OCI-M1 (cell line): ENCODE data around the gene SOX8.
"Not testable (repeated sequence)": the region's sequence is repeated elsewhere in the genome, so short reads cannot be mapped to it uniquely, and the experiment has no call there.

Experiments used
- DNase-seq: peaks from one replicate; lab custom pipeline; 2025; lab: John Stamatoyannopoulos, UW

SOX8 gene

GRCh38 chr16:1009358-1010150 lies 28.0 kb downstream of the SOX8 start:
- DNase-seq: no peak

DNA sequence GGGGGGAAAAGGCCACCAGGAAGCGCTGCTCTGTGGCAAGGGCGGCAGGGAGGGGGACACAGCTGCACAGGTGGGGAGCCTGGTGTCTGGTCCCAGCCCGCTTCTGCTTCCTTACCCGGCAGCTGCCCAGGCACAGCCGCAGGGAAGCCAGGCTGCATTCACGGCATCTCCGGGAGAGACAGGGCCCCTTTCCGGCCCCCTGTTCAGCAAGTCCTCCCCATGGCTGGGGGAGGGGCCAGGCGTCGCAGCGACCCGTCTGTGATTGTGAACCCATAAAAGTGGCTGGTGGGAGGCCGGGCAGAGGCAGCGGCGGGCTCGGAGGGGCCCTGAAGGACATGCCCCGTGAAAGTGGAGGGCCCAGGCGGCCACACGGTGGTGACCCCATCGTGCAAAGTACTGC lies 28.7 kb downstream of the SOX8 start:
- DNase-seq: no peak

DNA sequence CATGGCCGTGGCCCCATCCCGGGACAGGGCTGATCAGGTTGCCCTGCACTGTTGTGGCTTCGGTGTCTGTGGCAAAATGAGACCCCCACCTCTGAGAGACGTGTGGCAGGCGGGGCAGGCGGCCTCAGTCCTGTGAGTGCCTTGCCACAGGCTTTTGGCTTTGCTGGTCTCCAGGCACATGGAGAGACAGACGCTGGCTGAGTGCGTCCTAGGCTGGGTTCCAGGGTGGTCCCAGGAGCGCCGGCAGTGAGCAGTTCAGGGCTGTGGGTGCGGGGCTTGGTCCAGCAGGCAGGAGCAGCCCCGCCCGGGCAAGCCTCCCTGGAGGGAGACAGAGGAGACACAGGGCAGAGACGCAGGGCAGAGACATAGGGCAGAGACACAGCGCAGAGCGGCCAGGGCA lies 29.2 kb downstream of the SOX8 start:
- no peak for DNase-seq

DNA sequence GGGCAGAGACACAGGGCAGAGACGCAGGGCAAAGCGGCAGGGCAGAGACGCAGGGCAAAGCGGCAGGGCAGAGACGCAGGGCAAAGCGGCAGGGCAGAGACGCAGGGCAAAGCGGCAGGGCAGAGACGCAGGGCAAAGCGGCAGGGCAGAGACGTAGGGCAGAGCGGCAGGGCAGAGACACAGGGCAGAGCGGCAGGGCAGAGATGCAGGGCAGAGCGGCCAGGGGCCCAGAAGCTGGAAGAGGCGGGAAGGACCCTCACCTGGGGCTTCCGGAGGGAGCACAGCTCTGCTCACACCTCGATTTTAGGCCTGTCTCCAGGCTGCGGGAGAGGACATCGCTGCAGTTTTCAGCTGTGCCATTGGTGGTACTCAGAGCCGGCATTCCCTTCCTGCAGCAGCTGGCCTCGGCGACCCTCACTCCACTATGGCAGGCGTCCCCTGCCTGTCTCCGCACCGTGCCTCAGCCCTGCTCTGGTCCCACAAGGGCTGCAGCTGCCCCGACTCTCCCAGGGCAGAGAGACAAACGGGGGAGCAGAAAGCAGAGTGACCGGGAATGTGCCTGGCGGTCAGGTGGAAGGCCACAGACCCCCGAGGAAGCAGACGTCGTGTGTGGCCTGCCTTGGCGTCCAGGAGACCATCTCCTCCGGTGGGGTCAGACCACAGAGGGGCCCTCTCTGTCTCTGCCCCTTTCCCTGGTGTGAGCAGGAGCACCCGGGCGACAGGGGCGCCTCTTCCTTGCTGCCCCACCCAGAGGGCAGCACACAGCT lies 29.9 kb downstream of the SOX8 start:
- DNase-seq: no peak

GRCh38 chr16:1012135-1012534 lies 30.6 kb downstream of the SOX8 start:
- no peak for DNase-seq

- no peak for DNase-seq
Measured at GRCh38 chr16:1012722-1013592, 31.4 kb downstream of the SOX8 start.

DNA sequence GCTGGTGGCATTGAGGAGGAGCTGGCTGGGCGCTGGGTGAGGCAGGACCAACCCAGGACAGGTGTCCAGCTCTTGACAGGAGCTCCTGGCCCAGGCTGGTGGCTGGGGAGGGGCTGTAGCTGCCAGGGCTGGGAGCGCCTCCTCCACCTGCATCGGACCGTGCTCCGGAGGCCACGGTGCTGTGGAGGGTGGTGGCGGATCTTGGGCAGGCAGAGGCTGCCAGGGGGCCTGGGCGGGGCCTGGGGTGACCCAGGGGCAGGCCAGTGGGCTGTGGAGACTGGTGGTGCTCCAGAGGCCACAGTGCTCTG lies 32.0 kb downstream of the SOX8 start:
- DNase-seq: no peak

DNA sequence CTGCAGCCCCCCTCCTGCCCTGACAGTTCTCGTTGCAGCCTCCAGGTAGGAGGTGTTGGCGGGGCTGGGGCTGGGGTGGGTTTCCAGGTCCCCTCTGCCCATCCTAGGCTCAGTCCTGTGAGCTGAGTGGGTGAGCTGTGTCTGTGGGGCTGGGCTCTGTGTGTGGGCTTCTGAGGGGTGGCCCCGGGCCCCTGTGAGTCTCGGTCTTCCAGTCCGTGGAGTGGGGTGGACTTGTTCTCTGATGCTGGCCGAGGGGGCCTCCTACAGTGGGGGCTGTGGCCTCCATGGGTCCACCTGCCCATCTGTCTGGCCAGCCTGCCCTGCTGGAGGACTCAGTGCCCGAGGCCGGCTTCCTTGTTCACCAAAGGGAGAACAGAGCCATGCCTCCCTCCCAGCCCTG lies 32.7 kb downstream of the SOX8 start:
- DNase-seq: no peak

- DNase-seq: no peak
Measured at GRCh38 chr16:1014771-1015495, 33.4 kb downstream of the SOX8 start.

DNA sequence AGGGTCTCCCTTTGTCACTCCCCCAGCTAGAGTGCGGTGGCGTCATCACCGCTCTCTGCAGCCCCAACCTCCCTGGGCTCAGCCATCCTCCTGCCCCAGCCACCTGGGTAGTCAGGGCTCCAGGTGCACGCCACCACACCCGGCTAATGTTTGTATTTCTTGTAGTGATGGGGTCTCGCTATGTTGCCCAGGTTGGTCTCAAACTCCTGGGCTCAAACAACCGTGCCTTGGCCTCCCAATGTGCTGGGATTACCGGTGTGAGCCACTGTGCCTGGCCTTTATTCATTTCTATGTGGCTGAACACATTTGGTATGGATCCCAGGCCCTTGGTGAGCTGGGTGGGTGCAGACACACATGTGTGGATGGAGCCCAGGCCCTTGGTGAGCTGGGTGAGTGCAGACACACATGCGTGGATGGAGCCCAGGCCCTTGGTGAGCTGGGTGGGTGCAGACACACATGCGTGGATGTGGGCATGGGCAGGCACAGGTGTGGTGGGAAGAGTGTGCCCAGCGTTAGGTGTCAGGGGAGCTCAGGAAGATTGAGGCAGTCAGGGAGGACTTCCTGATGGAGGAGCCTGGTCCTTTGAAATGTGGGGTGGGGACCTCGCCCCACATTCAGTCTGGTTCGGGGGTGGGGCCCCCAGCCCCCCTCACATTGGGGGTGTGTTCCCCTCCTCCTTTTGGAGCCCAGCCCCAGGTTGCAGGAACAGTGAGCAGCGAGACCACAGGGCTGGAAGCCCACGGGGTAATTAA lies 37.1 kb downstream of the SOX8 start:
- DNase-seq: no peak

DNA sequence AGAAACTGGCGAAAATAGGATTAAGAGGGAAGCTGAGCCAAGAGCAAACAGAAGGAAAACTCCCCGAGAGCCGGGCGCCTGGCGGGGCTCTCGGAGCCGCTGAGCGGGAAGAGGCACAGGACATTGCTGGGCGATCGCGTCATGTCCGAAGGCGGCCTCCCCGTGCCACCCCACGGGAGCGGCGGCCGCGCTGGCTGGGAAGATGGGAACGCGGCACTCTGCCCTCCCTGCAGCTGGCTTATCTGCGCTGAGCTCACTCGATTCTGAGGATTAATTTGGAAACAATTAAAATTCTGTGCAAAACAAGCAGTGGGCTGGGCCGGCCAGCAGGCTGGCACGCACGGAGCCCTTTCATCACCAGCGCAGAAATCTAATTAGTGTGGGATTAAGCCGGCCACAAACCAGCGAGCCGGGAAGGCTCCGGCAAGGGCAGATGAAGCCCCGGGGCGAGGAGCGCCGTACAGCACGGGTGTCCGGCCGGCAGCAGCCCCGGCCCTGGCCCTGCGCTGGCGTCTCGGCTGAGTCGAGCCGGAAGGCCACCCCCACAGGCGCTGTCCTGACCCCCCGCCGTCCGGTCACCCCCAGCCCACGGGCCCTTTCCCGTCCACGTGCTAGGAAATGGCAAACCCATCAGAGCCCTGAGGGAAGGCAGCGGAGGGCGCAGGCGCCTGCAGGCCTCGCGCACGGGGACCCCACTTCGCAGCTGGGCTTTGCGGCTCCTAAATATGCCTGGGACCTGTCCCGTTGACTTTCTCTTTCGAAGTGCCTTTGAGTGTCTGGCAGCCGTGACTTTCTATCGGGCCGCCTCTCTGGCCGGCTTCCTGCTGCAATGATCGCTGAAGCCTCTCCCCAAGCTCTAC lies 37.9 kb downstream of the SOX8 start:
- no peak for DNase-seq

GRCh38 chr16:1020091-1020399 lies 38.5 kb downstream of the SOX8 start:
- DNase-seq: no peak

DNA sequence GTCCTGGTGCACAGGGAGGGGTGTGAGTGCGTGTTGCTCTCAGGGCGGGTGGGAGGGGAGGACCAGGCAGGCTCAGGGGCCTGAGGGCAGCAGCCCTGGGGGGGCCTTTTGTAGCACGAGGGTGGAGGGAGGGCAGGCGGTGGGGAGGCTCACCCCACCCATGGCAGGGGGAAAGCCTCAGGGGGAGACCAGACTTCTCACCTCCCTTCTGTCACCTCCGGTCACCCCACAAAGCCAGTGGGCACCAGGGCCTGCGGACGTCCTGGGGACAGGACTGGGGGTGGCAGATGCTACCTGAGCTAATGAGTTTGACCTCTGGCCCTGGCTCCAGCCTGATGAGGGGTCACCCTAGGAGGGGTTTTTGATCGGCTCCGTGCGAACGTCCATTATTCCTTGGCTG lies 39.0 kb downstream of the SOX8 start:
- no peak for DNase-seq

- DNase-seq: no peak
Measured at GRCh38 chr16:1021553-1022160, 40.1 kb downstream of the SOX8 start.

DNA sequence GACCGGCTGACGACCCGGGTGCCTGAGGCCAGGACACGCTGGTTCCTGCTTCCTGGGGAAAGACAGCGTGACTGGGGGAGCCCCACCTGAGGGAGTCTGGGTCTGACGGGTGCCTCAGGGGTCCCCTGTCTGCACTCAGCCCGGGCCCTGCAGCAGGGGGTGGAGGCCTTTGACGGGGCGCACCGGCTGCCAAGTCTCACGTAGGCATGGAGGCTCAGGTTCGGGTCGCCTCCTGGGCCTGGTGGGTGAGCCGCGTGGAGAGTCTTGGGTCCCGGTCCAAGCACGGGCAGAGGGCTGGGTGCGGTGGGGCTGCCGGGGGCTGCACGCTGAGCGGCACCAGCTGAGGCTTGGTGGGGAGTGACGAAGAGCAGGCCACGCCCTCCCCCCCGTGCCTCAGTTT lies 40.9 kb downstream of the SOX8 start:
- DNase-seq: no peak

DNA sequence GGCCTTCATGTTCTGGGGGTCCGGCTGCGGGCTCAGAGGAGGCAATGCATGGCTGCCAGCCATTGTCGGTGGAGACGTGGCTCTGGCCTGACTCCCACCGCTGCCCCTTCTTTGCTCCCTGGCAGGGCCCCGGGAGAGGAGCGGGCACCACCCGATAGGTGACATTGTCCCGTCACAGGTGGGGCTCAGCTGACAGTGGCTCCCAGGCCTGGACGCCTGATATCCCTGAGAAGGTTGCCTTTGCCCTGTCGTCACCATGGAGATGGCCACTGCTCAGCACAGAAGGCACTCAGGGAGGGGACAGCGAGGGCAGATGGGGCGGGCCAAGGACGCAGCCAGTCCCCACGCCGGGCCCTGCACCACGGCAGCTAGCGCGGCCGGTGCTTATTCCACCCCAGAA lies 42.6 kb downstream of the SOX8 start:
- no peak for DNase-seq

DNA sequence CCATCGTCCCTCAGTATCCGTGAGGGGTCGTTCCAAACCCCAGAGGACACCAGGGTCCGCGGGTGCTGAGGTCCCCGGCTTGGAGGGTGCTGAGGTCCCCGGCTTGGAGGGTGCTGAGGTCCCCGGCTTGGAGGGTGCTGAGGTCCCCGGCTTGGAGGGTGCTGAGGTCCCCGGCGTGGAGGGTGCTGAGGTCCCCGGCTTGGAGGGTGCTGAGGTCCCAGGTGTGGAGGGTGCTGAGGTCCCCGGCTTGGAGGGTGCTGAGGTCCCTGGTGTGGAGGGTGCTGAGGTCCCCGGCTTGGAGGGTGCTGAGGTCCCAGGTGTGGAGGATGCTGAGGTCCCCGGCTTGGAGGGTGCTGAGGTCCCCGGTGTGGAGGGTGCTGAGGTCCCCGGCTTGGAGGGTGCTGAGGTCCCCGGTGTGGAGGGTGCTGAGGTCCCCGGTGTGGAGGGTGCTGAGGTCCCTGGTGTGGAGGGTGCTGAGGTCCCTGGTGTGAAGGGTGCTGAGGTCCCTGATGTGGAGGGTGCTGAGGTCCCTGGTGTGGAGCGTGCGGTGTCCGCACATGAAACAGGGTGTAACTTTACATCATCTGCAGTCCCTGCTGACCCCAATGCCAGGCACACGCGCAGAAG lies 43.7 kb downstream of the SOX8 start:
- DNase-seq: not testable (repeated sequence)

GRCh38 chr16:1026057-1026783 lies 44.6 kb downstream of the SOX8 start:
- DNase-seq: no peak
